GM13976 (cell line): Measurements from ENCODE around the gene PITPNM2.

Experiments used
- DNase-seq: peaks from one replicate; pipeline ENCODE4 v3.0.0; 2012; ENCODE audit warnings: low spot score
- CTCF ChIP-seq: IDR thresholded peaks from 2 replicates; pipeline ENCODE4 v1.5.1; 2012; ENCODE audit warnings: borderline replicate concordance, mild to moderate bottlenecking; ENCODE audit not compliant: insufficient read depth; ENCODE audit errors: extremely low read depth, missing control alignments, control extremely low read depth
- in situ Hi-C: fragments of 300-500 bp; cut with MboI; formaldehyde crosslinking; loops from one replicate; pipeline ENCODE4 v1.12.0; 2022; ENCODE audit warnings: low sequenced_read_pairs, mixed read lengths, inconsistent platforms; ENCODE audit not compliant: unreplicated experiment

The PITPNM2 gene

GRCh38 chr12:123132951-123133619 lies 17.8 kb downstream of the PITPNM2 start:
- no peak for DNase-seq
- in situ Hi-C loops, result no loop called here
- TF ChIP-seq CTCF, result no peak

DNA sequence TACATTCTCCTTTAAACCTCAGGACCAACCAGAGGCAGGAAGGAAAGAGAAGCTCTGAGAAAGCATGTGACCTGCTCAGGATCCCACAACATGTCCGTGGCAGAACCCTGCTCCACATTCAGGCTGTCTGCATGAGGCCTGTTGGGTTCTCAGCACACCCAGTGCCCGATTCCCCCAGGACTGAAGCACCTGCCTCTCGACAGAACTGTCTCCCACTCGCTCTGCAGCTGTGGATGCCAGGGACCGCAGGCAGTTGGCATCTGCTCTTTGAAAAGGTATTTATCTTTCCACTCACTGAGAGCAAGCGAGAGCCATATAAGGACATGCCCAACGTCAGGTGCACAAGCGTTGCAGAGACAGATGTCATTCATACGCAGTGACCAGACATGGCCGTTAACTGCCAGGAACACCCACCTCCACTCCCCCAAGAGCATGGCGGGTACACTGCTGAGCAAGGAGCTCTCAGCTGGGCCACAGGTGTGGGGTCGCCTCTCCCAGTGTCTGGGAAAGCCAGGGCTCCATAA lies 18.9 kb downstream of the PITPNM2 start:
- in situ Hi-C loops, result no loop called here
- no peak for TF ChIP-seq CTCF
- no peak for DNase-seq

GRCh38 chr12:123131291-123131832 lies 19.5 kb downstream of the PITPNM2 start:
- no peak for DNase-seq
- in situ Hi-C loops, result no loop called here
- TF ChIP-seq CTCF, result no peak

DNA sequence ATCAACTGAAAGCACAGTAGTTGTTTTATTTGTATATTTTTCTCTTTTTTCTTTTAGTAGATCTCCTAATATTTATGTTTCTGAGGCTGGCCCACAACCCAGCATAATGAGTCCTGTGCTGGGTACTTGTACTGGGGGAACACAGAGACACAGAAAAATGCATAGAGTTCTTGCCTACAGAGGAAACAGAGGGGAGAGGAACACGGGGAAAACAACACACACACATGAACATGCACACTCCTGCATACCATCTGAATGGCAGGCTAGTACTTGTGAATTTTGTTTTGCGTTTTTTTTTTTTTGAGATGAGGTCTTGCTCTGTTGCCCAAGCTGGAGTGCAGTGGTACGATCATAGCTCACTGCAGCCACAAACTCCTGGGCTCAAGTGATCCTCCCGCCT lies 21.3 kb downstream of the PITPNM2 start:
- in situ Hi-C loops, result no loop called here
- no peak for DNase-seq
- TF ChIP-seq CTCF, result no peak

DNA sequence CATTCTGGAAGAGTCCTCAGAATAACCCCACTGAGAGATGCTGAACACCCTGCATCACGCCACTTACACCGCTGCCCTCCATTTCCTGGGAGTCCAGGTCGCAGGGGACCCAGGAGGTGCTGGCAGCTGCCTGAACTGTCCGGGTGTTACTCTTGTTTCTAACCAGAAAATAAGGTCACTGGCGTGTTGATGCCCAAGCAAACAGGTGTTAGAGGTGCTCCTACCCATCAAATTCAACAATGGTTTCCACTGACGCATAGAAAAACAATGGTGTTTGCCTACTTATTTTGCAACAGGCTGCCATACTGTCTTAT lies 23.8 kb downstream of the PITPNM2 start:
- in situ Hi-C loops, result no loop called here
- no peak for DNase-seq
- TF ChIP-seq CTCF, result no peak

DNA sequence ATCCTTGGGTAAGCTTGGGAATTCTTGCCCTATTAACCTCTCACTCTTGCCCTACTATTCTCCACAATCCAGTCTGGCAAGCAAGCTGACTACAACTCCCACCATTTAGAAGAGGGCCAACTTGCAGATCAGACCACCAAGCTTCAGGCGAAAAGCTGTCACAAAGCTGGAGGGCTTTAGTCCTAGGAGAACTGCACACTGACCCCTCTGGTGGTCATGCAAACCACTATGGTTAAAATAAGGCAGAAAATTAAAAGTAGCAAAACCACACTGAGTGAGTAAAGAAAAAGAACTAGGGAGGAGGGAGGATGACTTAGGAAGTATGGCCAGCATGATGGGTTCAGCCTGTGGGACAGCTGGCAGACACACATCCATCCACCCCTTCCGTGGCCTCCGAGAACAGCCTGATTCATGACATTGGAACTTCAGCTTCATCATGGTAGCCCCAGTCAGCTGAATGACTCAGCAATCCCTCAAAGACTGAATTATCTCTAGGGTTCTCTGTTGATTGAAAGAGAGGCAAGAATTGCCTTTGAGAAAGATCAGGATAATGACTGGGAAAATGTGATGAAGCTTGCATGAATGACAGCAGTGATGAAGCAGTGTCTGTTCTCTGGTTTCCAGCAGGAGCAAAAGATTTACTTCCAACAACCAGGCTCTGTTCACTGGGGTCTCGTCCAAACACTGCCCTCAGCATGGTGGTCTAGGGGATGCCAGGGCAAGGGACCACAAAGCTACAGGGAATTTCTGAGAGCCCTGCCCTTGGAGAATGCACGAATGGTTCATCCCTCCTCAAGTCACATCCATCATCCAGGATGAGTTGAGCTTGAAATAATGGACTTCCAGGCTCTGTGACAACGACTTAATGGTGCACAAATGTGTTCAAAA lies 24.4 kb downstream of the PITPNM2 start:
- in situ Hi-C loops, result no loop called here
- no peak for TF ChIP-seq CTCF
- DNase-seq, result no peak
